ENCODE data around the gene MPDZ.
"Not testable (repeated sequence)": the region's sequence is repeated elsewhere in the genome, so short reads cannot be mapped to it uniquely, and the experiment has no call there.

The MPDZ gene

GRCh38 chr9:13267743-13268142 is 11.7 kb downstream of the MPDZ start:
- peak; percentile 94 for DNase-seq (ENCODE audit: low read depth)

GRCh38 chr9:13266167-13266566 is 13.3 kb downstream of the MPDZ start:
- DNase-seq (ENCODE audit: low read depth) = peak; percentile 14

DNA sequence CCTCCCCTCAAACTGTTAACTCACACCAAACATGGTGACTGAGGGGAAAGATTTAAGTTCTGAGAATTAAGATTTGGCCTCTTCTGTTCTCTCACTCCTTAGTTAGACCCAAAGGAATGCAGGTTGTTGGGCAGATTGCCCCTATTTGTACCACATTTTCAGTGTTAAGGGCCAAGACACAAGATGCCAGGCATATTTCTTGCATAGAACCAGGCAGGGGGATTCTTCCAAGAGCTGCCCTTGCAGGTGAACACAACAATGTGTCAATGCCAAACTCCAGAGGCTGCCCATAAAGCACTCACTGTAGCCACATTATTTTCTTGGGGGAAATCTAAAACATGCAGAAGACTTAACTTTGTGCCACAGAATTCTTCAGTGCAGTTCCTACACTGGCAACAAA is 14.7 kb downstream of the MPDZ start:
- no peak for DNase-seq (ENCODE audit: low read depth)

DNA sequence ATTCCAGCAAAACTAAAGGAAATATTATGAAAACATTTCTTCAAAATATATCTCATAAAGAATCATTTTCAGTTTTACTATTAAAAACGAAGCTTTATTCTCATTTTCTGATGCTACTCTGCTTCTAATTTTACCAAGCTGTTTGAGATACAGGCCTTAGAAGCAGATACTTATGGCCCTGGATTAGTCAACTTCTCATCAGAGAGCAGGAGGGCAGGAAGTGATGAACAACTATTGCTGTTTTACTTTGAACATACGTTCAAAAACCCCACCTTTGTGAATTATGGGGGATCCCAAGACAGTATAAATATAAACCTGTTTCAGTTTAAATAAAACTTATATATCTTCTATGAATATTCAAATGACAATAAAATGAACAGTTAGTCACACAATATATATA is 16.0 kb downstream of the MPDZ start:
- DNase-seq (ENCODE audit: low read depth) = peak; percentile 57

DNA sequence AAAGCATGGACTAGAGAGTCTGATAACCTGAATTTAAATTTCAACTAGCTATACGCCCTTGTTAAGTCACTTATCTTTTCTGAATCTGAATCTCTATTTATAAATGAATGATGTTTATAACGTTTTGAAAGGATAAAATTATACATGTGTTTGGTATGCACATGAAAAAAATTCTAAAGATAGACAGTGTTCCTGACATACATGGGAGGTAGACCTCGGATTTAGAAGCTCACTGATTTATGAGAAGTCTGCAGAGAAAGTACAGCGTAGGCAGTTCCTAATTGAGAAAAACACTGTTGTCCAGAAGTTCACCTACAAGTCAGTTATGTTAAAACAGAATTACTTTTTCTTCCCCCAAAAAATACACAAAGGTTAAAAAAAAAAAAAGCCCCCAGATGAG is 26.6 kb downstream of the MPDZ start:
- DNase-seq (ENCODE audit: low read depth) = no peak

DNA sequence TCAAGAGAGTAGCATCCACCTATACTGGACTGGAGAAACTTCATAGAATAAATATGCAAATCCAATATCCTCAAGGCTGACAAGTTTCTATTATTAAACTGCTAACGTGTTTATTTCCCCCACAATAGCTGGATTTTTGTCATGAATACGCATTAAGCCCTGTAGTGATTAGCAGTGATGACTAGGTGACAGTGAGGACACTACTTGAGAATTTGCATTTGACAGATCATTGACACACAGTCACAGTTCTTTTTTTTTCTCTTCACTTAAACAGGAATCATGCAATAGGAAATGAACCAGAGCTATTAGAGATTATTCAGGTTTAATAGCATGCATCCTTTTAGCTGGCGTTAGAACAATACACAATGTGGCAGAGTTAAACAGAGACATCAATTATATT is 35.3 kb downstream of the MPDZ start:
- no peak for DNase-seq (ENCODE audit: low read depth)

DNA sequence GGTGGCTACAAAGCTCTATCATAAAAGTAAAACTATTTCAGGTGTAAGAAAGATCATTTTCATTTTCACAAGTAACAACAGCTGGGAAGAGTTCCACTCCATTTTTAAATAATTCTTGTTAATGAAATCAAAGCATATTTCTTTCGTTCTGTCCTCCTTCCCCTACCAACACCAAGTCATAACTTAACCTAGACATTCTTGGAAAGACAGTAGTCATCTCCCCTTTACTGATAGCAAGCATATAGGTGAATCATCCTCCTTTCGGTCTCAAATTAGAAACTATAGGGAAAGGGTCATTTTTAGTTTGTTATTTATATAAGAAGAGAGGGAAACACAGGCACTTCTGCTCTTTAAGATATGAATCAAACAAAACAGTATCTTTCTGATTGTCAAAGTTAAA is 38.2 kb downstream of the MPDZ start:
- no peak for DNase-seq (ENCODE audit: low read depth)

DNA sequence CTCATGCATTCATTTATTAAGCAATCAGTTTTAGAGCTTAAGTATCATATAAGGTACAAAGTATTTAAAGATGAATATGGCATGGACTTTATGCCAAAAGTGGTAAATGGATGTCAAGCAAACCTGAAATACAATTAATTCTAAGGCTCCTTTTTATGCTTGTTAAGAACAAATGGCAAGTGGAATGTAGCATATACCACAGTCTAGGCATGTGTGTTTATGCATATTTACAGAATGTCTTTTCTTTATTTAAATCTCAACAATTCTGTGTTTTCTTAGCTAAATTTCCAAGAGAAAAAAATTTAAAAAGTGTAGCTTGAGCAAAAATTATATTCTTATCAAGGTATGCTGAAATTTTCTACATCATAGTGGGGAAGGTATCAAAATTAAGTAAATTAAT is 39.8 kb downstream of the MPDZ start:
- no peak for DNase-seq (ENCODE audit: low read depth)

DNA sequence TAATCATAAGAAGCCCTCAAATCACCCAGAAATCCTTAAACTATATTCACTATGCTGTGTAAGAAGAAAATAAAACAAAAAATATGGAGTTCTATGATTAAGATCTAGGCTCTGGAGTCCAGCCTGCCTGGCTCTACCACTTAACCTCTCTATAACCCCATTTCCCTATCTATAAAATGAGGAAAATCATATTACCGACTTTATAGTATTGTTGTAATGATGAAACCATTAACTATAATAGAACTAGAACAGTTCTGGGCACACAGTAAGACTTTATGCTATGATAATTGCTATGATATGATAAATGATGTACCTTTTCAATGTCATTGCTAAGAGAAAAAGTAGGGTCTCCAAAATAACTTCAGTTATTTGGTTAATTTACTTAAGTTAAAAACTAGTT is 40.3 kb downstream of the MPDZ start:
- no peak for DNase-seq (ENCODE audit: low read depth)

GRCh38 chr9:13234932-13235331 is 44.6 kb downstream of the MPDZ start:
- no peak for DNase-seq (ENCODE audit: low read depth)

GRCh38 chr9:13228431-13228830 is 51.1 kb downstream of the MPDZ start:
- DNase-seq (ENCODE audit: low read depth) = no peak

DNA sequence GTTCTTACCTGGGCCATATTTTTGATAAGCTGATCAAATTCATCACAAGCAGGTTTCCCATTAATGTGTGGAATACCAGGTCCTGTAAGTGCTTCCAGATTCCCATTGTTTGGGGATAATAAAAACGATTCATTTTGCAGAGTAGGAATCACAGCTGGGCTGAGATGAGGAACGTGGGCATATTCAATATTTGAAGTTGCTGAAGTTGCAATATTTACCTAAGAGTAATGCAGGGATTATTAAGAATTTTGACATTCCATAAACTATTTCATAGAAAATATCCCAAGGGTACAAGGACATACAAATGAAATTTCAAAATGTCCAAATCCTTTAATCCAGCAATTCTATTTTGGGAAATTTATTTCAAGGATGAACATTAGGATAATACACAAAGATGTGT is 55.1 kb downstream of the MPDZ start:
- DNase-seq (ENCODE audit: low read depth) = no peak

DNA sequence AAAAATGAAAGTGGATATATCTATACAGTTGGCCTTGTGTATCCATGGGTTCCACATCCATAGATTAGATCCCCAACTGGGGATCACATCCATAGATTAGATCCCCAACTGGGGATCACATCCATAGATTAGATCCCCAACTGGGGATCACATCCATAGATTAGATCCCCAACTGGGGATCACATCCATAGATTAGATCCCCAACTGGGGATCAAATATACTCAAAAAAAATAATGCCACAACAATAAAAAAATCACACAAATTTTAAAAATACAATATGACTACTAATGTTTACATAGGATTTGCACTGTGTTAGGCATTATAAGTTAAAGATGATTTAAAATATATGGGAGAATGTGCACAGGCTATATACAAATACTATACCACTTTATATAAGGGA is 56.8 kb downstream of the MPDZ start:
- not testable (repeated sequence) for DNase-seq (ENCODE audit: low read depth)

- no peak for DNase-seq (ENCODE audit: low read depth)
Measured at GRCh38 chr9:13221741-13222140, 57.8 kb downstream of the MPDZ start.

DNA sequence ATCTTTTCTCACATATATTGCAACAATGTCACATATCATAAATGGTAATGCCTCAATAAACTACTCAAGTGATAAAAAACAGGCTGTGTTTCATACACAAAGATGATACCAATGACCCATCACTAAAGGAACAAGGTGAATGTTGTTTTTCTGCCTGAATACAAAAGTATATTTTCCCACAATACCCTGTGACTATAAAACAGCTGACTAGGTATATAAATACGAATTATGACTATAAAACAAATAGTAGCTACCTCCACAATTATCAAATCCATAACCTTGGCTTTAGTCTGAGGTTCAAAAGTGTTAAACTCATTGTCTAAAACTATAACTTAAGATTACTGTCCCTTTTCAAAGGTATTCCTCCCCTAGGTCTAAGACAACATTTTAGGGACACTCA is 58.7 kb downstream of the MPDZ start:
- DNase-seq (ENCODE audit: low read depth) = no peak

GRCh38 chr9:13215791-13216554 is 63.5 kb downstream of the MPDZ start:
- DNase-seq (ENCODE audit: low read depth) = no peak

- no peak for DNase-seq (ENCODE audit: low read depth)
Measured at GRCh38 chr9:13213998-13214397, 65.5 kb downstream of the MPDZ start.

DNA sequence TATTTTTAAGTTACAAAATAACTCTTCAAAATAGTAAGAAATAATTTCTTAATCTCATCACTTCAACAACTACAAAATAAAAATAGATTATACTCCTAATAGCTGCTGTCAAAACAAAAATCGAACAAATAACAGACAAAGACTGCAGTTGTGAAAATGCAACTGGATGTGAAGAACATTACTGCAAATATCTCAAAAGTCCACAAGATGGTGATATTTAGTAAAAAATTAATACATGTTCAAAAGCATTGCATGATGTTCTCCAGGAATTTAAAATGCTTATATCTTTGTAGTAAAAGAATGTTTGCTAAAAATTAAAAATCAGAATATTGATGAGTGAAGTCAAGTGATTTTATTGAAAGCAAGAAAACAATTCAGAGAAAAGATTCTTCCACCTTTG is 66.2 kb downstream of the MPDZ start:
- peak; percentile 56 for DNase-seq (ENCODE audit: low read depth)

GRCh38 chr9:13210306-13210705 is 69.2 kb downstream of the MPDZ start:
- no peak for DNase-seq (ENCODE audit: low read depth)

- DNase-seq (ENCODE audit: low read depth) = no peak
Measured at GRCh38 chr9:13209498-13209897, 70.0 kb downstream of the MPDZ start.

DNA sequence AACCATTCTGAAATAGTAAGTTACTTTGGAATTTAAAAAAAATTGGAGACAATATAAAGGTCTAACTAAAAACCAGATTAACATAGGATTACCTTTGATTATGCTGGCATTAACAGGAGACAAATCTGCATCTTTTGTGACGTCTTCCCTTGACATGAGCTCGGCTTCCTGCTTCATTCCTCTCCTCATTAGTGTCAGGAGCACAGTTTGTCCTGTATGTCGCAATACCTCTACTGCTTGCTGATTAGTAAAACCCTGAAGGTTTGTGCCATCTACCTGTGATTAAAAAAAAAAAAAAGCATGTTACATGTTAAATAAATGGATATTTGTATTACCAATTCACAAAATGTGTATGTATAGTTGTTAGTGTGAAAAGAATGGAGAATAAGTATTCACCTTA is 73.7 kb downstream of the MPDZ start:
- no peak for DNase-seq (ENCODE audit: low read depth)

GRCh38 chr9:13190040-13190439 is 89.5 kb downstream of the MPDZ start:
- no peak for DNase-seq (ENCODE audit: low read depth)

DNA sequence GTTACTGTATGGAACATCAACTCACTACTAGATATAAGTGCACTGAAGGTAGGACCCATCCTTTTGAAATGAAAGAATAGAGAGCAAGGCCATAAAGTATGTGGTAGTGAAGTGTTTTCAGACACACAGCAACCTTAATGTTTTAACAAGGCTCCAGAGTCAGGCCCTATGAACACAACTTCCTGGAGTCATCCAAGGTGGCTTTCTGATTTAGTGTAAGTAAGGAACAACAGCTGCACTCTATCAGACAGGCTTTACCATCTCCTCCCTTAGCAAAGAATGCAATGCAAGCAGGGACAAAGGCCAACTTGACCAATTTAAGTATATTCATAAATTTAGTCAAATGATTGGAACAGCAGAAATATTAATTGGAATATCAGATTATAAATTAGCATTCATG is 90.1 kb downstream of the MPDZ start:
- no peak for DNase-seq (ENCODE audit: low read depth)

DNA sequence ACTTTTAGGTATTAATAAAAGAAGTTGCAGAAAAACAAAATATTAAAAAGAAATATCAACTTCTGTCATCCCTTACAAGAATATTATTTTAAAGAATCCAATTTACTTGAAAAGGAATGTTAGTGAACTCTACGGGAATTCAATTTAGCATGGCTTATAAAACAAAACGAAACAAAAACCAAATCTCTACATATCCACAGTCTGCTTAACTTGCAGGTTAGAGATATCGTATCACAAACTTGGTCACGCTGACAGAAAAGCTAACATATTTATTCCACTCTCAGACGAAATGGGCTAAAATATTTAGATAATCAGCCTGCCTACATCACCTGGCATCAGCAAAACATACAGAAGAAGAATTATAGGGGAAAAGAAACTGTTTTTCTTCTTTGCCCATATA is 92.7 kb downstream of the MPDZ start:
- DNase-seq (ENCODE audit: low read depth) = no peak

DNA sequence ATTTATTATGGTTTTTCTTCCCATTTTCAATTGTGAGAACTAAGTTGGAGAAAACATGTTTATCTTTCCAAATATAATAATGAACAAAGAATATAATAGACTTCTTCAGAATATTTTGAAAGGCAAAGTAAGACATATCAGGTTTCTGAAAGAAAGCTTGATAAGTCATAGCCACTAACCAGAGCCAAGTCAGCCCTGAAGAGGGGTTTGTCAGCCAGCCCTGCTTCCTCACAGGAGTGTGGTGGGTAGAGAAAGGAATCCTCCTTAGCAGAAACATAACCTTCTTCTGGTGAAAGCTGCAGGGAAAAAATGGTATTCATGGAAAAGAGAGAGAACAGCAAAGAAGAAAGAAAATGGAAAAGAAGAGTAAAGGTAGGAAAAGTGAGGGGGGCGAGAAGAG is 93.4 kb downstream of the MPDZ start:
- DNase-seq (ENCODE audit: low read depth) = no peak
